SJSA1 (cell line): ENCODE measurements around the gene OAF. TPM values are rescaled to one million over a fixed set of nuclear protein-coding genes. Genes with fewer than 3 reads are reported as not detected.

ENCODE experiments used
- DNase-seq, 2 experiments: peaks; one replicate each; pipeline ENCODE4 v3.0.0-alpha.2; 2015 to 2020; ENCODE audit warnings: low spot score in 2 of 2, low read depth in 1 of 2
- H3K27ac ChIP-seq: fragments of 250-450 bp; sonication (Bioruptor Pico); 2 replicates; pipeline ENCODE4 v1.5.1; 2020; ENCODE audit warnings: mild to moderate bottlenecking, moderate library complexity
- H3K27me3 ChIP-seq: fragments of 250-450 bp; sonication (Bioruptor Pico); replicated peaks from 2 replicates; pipeline ENCODE4 v1.5.1; 2020; ENCODE audit warnings: mild to moderate bottlenecking, moderate library complexity
- H3K36me3 ChIP-seq: fragments of 250-450 bp; sonication (Bioruptor Pico); 2 replicates; pipeline ENCODE4 v1.5.1; 2020; ENCODE audit warnings: mild to moderate bottlenecking
- H3K4me1 ChIP-seq: fragments of 250-450 bp; sonication (Bioruptor Pico); replicated peaks from 2 replicates; pipeline ENCODE4 v1.6.1; 2021; ENCODE audit warnings: mild to moderate bottlenecking
- H3K4me3 ChIP-seq: fragments of 250-450 bp; sonication (Bioruptor Pico); 2 replicates; pipeline ENCODE4 v1.5.1; 2020; ENCODE audit warnings: mild to moderate bottlenecking
- H3K9me3 ChIP-seq: fragments of 250-450 bp; sonication (Bioruptor Pico); replicated peaks from 2 replicates; pipeline ENCODE4 v1.5.1; 2020; ENCODE audit warnings: mild to moderate bottlenecking
- total RNA-seq: library from RNA; depleted of rRNA; stranded (reverse); fragments of >200 nt; shearing (Covaris generic); gene quantifications from 2 replicates; pipeline ENCODE4 v1.2.3, GENCODE V29; 2014

The OAF gene
- total RNA-seq, 1 experiment from 2014 or later = 2.2 TPM

DNA sequence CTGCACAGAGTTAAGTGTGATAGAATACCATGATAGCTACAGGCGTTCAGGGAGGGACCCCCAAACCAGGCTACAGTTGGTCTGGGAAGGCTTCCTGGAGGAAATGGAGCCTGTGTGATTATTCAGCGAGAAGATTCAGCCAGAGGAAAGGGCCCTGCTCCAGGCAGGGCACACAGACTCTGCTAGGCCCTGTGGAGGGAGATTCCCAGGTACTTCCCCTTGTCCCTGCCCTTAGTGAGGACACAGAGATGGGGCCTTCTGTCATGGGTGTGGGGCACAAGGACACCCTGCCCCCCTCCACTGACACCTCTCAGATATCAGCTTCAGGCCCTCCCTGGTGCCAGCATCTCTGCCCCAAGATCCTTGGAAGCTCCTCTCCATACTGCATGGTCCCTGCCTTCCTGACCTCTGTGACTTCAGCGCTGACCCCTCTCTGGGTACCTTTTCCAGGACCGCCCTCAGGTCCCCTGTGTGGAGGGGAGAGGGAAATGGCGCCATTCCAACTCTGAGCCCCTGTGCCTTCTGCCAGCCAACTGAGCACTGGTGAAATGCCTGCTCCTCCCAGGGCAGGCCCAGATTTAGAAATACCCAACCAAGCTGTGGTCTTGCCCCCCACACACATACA lies 16.5 kb downstream of the OAF start:
- H3K9me3 ChIP-seq = no peaks in the 10 kb centered on the region
- H3K4me1 ChIP-seq = no peaks in the 10 kb centered on the region
- no peak for DNase-seq
- no peaks in the 10 kb centered on the region for H3K27me3 ChIP-seq
- no peak overlapping the region for H3K27ac ChIP-seq
- H3K36me3 ChIP-seq = no peaks in the 10 kb centered on the region
- no peak overlapping the region for H3K4me3 ChIP-seq

DNA sequence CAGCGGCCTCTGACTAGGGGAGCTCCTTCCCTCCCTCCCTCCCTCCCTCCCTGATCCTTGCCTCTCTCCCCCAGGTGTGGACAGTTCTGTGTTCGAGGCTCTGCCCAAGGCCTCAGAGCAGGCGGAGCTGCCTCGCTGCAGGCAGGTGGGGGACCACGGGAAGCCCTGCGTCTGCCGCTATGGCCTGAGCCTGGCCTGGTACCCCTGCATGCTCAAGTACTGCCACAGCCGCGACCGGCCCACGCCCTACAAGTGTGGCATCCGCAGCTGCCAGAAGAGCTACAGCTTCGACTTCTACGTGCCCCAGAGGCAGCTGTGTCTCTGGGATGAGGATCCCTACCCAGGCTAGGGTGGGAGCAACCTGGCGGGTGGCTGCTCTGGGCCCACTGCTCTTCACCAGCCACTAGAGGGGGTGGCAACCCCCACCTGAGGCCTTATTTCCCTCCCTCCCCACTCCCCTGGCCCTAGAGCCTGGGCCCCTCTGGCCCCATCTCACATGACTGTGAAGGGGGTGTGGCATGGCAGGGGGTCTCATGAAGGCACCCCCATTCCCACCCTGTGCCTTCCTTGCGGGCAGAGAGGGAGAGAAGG lies 18.1 kb downstream of the OAF start:
- H3K36me3 ChIP-seq = no peaks in the 10 kb centered on the region
- no peaks in the 10 kb centered on the region for H3K9me3 ChIP-seq
- H3K4me1 ChIP-seq = no peaks in the 10 kb centered on the region
- no peak for DNase-seq
- H3K27me3 ChIP-seq = no peaks in the 10 kb centered on the region
- H3K27ac ChIP-seq = no peak overlapping the region
- H3K4me3 ChIP-seq = no peak overlapping the region

GRCh38 chr11:120229451-120230424 lies 18.9 kb downstream of the OAF start:
- Histone ChIP-seq H3K27me3 (no peaks in the 10 kb centered on the region), H3K36me3 (no peaks in the 10 kb centered on the region), H3K4me1 (no peaks in the 10 kb centered on the region), H3K9me3 (no peaks in the 10 kb centered on the region), H3K27ac (no peak overlapping the region), H3K4me3 (no peak overlapping the region)
- DNase-seq = no peak

DNA sequence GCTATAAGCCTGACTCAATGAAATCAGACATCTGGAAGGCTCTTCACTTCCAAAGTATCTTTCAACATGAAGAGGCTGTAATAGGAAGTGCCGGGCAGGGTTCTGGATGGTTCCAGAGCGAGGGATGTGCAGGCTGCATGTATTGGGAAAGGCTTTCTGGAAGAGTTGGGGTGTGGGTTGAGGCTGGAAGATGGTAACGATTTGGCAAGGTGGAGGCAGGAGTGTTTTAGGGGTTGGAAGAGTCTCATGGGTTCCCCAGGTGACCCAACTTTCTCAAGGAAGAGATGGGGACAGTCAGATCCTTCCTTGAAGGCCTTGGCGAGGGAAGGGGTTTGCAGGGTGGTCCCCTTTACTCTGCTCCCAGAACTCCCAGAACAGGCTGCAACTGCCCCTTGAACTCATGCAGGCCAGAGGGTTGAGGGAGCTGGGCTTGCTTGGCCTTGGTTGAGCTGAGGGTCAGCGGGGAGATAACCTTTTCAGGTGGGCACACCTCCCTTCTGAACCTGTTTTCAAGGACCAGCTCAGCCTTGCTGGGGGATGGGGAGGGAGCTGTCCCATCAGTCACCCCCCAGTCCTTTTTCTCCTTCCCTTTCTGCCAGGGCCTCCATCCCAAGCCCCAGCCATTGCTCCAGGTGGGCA lies 19.7 kb downstream of the OAF start:
- Histone ChIP-seq H3K4me1 (no peaks in the 10 kb centered on the region), H3K9me3 (no peaks in the 10 kb centered on the region), H3K27me3 (no peaks in the 10 kb centered on the region), H3K4me3 (no peak overlapping the region), H3K36me3 (no peaks in the 10 kb centered on the region), H3K27ac (no peak overlapping the region)
- no peak for DNase-seq

DNA sequence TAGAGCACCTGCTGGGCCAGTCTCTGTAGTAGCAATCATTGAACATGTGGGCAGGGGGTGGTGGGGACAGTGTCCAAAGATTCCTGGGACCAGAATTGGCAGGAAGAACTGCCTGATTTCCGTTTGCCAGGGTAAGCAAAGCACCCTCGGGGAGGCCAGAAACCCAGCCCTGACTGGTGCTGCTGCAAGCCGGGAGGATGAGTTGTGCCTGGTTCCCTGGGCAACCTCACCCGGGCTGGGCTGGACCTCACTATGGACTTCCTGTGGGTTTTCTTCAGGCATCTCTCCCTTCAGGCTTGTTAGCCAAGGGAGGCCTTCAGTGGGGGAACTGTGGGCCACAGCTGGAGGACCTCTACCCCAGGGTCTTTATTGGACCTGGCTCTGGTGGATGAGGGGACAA lies 21.1 kb downstream of the OAF start:
- Histone ChIP-seq H3K4me3 (no peak overlapping the region), H3K27me3 (no peaks in the 10 kb centered on the region)
- DNase-seq = no peak

GRCh38 chr11:120233207-120233803 lies 22.5 kb downstream of the OAF start:
- Histone ChIP-seq H3K9me3 (no peaks in the 10 kb centered on the region), H3K4me1 (no peaks in the 10 kb centered on the region), H3K4me3 (no peak overlapping the region), H3K27me3 (no peaks in the 10 kb centered on the region), H3K36me3 (no peaks in the 10 kb centered on the region), H3K27ac (no peak overlapping the region)
- no peak for DNase-seq

More for the DNA sequence above, 21.1 kb downstream of the OAF start:
- Histone ChIP-seq H3K27ac (no peak overlapping the region), H3K4me1 (no peaks in the 10 kb centered on the region), H3K9me3 (no peaks in the 10 kb centered on the region), H3K36me3 (no peaks in the 10 kb centered on the region)

- no peaks in the 10 kb centered on the region; the same call in 1 of the 2 replicates for H3K27me3 ChIP-seq
- no peaks in the 10 kb centered on the region for H3K4me1 ChIP-seq
- H3K9me3 ChIP-seq = no peaks in the 10 kb centered on the region
- no peak overlapping the region for H3K4me3 ChIP-seq
- no peaks in the 10 kb centered on the region for H3K36me3 ChIP-seq
- no peak for DNase-seq
- no peak overlapping the region for H3K27ac ChIP-seq
Measured at GRCh38 chr11:120235024-120235628, 24.3 kb downstream of the OAF start.

GRCh38 chr11:120236169-120237107 lies 25.6 kb downstream of the OAF start:
- H3K9me3 ChIP-seq = no peaks in the 10 kb centered on the region
- no peak overlapping the region for H3K4me3 ChIP-seq
- DNase-seq = no peak
- H3K4me1 ChIP-seq = no peaks in the 10 kb centered on the region
- H3K27ac ChIP-seq = no peak overlapping the region
- no peaks in the 10 kb centered on the region; the same call in 1 of the 2 replicates for H3K27me3 ChIP-seq
- H3K36me3 ChIP-seq = no peaks in the 10 kb centered on the region

DNA sequence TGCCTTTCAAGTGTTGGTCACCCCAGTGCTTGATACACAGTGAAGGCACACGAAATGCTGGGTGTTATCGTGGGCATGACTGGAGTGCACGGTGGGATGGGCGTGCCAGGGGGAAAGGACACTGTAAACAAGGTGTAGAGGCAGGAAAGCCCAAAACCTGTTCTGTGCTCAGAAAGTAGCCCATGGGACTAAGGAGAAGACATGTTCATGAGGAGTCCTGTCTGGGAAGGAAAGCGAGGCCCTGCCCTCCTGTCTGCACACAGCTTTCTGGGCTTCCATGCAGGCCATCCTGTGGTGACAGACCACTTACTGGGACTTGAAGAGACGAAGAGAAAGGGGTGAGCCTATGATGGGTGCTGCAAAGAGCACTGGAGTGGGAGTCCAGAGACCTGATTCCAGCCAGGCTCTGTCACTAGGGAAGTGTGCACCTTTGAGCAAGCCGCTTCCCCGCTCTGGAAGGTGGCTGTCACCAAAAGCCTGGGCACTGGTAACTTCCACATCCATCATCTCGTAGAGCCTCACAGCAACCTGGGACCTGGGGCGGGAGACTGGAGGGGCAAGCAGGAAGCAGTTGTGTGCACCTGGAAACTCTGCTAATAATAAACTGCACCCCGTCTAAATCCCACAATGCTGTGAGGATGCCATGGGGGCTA lies 28.3 kb downstream of the OAF start:
- Histone ChIP-seq H3K9me3 (no peaks in the 10 kb centered on the region), H3K36me3 (no peaks in the 10 kb centered on the region), H3K4me3 (no peak overlapping the region), H3K4me1 (no peaks in the 10 kb centered on the region), H3K27ac (no peak overlapping the region), H3K27me3 (no peaks in the 10 kb centered on the region; the same call in 1 of the 2 replicates)
- no peak for DNase-seq

GRCh38 chr11:120239713-120240640 lies 29.1 kb downstream of the OAF start, which contains the start of gene POU2F3:
TSS of gene POU2F3 (plus strand) at chr11:120240140. CDS start at chr11:120240344, 204 bp downstream.
- Histone ChIP-seq H3K27me3 (no peaks in the 10 kb centered on the region; the same call in 1 of the 2 replicates), H3K4me3 (no peak within 1 kb of the TSS), H3K4me1 (no peaks in the 10 kb centered on the region), H3K36me3 (no peaks in the 10 kb centered on the region), H3K27ac (no peak within 1 kb of the TSS), H3K9me3 (no peaks in the 10 kb centered on the region)
- DNase-seq = no peak

DNA sequence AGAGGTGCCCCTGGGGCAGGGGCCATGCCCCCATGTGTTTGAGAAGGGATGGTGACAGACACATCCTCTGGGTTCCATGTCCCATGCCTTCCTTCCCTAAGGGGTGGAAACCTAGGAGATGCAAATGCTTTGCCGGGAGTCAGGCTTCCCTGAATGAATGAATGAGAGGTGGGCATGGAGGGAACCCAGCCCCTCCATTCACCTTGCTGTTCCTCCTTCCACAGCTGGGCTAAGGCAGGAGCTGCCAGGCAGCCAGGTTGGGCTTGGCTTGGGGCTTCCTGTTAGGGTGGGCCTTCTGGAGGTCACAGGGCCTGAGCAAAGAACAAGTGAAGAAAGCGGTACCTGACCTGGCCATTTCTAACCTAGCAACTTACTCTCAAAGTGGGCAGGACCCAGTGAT lies 30.0 kb downstream of the OAF start:
- no peak overlapping the region for H3K4me3 ChIP-seq
- H3K36me3 ChIP-seq = no peaks in the 10 kb centered on the region
- H3K9me3 ChIP-seq = no peaks in the 10 kb centered on the region
- H3K4me1 ChIP-seq = no peaks in the 10 kb centered on the region
- no peak overlapping the region for H3K27ac ChIP-seq
- H3K27me3 ChIP-seq = no peaks in the 10 kb centered on the region; the same call in 1 of the 2 replicates
- no peak for DNase-seq
